Measurements from ENCODE around the gene FRYL. TPM values are rescaled to one million over a fixed set of nuclear protein-coding genes. Genes with fewer than 3 reads are reported as not detected.
"Not testable (repeated sequence)": the region's sequence is repeated elsewhere in the genome, so short reads cannot be mapped to it uniquely, and the experiment has no call there.

The FRYL gene
- total RNA-seq, 4 donors from 2014 or later = 46.0 to 66.5 (median 55.8) TPM

DNA sequence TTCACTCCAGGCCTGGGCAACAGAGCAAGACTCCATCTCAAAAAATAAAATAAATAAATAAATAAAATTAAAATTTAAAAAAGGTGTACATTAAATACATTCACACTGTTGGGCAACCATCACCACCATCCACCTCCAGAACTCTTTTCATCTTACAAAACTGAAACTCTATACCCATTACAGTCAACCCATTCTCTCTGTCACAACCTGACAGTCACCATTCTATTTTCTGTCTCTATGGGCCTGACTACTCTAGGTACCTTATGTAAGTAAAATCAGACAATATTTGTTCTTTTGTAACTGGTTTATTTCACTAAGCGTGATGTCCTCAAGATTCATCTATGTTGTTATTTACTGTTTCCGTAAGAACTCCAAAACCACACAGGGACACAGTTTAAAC lies 59.6 kb downstream of the FRYL start:
- H3K27me3 ChIP-seq = no peaks in the 10 kb centered on the region
- H3K9me3 ChIP-seq = no peaks in the 10 kb centered on the region
- intact Hi-C loops (cut with DNase I) = no loop called here
- no peaks in the 10 kb centered on the region for H3K36me3 ChIP-seq
- 97% methylated on average over 2 of the region's 2 CpGs for WGBS
- TF ChIP-seq POLR2AphosphoS5 (IDR thresholded peaks at IDR 0.05) (no peak), EP300 (IDR thresholded peaks at IDR 0.05) (no peak), POLR2A (IDR thresholded peaks at IDR 0.05; ENCODE audit: low read depth) (no peak)
- TF ChIP-seq, protein P1, sequence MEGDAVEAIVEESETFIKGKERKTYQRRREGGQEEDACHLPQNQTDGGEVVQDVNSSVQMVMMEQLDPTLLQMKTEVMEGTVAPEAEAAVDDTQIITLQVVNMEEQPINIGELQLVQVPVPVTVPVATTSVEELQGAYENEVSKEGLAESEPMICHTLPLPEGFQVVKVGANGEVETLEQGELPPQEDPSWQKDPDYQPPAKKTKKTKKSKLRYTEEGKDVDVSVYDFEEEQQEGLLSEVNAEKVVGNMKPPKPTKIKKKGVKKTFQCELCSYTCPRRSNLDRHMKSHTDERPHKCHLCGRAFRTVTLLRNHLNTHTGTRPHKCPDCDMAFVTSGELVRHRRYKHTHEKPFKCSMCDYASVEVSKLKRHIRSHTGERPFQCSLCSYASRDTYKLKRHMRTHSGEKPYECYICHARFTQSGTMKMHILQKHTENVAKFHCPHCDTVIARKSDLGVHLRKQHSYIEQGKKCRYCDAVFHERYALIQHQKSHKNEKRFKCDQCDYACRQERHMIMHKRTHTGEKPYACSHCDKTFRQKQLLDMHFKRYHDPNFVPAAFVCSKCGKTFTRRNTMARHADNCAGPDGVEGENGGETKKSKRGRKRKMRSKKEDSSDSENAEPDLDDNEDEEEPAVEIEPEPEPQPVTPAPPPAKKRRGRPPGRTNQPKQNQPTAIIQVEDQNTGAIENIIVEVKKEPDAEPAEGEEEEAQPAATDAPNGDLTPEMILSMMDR (IDR thresholded peaks at IDR 0.05) = no peak
- H3K27ac ChIP-seq (replicated peaks in 1 of 4) = no peak overlapping the region
- peaks cover 12 to 36% (median 19%) of the 10 kb centered on the region in 4 donors for H3K4me1 ChIP-seq
- DNase-seq (ENCODE audit: extremely low spot score) = no peak
- H3K4me3 ChIP-seq = no peak overlapping the region

DNA sequence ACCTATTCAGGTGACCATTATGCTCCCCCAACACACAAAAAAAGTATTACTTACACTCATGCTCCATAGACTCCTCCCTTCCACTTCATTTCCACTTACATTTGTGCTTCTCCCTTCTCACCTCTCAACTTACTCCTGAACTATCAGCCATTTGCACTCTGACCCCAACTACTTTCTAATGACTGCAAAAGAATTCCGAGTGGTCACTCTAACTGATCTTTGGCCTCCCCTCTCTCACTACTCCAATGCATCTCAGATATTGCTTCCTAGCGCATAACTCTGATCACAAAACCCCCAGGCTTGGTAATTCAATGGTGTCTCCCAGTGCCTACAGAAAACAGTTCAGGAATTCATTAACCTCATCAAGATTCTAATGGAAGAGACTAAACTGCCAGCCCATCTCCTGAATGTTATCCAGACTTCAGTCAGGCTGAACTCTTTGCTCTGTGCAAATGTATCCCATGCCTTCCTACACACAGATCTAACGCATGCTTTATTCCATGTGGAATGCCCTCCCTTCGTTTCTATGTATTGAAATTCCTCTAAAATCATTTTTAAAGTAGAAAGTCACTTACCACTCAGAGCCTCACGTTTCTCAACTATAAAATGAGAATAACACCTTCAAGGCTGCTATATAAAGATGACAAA lies 61.1 kb downstream of the FRYL start:
- WGBS = 91% methylated on average over 5 of the region's 5 CpGs
- no peak overlapping the region for H3K4me3 ChIP-seq
- H3K9me3 ChIP-seq = no peaks in the 10 kb centered on the region
- no peak for DNase-seq (ENCODE audit: extremely low spot score)
- peaks cover 6 to 22% (median 13%) of the 10 kb centered on the region in 4 donors for H3K4me1 ChIP-seq
- no peaks in the 10 kb centered on the region for H3K36me3 ChIP-seq
- TF ChIP-seq, protein P1 (IDR thresholded peaks at IDR 0.05) = no peak
- TF ChIP-seq POLR2A (IDR thresholded peaks at IDR 0.05; ENCODE audit: low read depth) = no peak
- TF ChIP-seq EP300 (IDR thresholded peaks at IDR 0.05) = no peak
- TF ChIP-seq POLR2AphosphoS5 (IDR thresholded peaks at IDR 0.05) = no peak
- intact Hi-C loops (cut with DNase I) = no loop called here
- H3K27me3 ChIP-seq = no peaks in the 10 kb centered on the region
- H3K27ac ChIP-seq (replicated peaks in 1 of 4) = no peak overlapping the region

DNA sequence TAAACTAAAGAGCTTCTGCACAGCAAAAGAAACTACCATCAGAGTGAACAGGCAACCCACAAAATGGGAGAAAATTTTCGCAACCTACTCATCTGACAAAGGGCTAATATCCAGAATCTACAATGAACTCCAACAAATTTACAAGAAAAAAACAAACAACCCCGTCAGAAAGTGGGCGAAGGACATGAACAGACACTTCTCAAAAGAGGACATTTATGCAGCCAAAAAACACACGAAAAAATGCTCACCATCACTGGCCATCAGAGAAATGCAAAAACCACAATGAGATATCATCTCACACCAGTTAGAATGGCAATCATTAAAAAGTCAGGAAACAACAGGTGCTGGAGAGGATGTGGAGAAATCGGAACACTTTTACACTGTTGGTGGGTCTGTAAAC lies 63.8 kb downstream of the FRYL start:
- 86% methylated on average over 5 of the region's 5 CpGs for WGBS
- H3K36me3 ChIP-seq; H3K4me1 ChIP-seq; H3K9me3 ChIP-seq; H3K27me3 ChIP-seq; H3K27ac ChIP-seq (replicated peaks in 1 of 4); DNase-seq (ENCODE audit: extremely low spot score); intact Hi-C loops (cut with DNase I); H3K4me3 ChIP-seq: not testable (repeated sequence)

DNA sequence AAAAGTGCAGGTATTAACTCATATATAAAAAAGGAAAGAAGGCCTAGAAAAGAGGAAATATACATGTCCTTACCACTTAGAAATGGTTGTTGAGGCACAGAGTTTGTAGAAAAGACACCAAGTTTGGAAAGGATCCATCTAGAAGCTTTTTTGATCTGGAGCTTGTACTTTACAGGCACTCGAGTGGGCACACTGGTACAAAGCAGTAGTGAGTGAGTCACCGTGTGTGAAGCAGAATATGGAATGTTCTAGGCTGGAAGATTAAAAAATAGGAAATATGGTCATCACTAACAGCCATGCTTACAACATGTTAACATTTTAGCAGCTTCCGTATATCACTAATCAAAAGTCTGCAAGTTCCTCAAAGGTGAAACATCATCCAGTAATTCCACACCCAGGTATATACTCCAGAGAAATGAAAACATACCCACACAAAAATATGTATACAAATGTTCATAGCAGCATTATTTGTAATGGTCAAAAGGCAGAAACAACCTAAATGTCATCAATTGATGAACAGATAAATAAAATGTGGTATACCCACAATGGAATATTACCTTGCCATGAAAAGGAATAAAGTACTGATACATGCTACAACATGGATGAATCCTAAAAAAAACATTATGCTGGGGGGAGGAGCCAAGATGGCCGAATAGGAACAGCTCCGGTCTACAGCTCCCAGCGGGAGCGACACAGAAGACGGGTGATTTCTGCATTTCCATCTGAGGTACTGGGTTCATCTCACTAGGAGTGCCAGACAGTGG lies 69.5 kb downstream of the FRYL start:
- Histone ChIP-seq H3K36me3 (peaks cover 0 to 22% (median 6%) of the 10 kb centered on the region in 4 donors), H3K4me3 (no peak overlapping the region), H3K9me3 (no peaks in the 10 kb centered on the region), H3K4me1 (peaks cover 0 to 4% (median 0%) of the 10 kb centered on the region in 4 donors), H3K27me3 (no peaks in the 10 kb centered on the region), H3K27ac (replicated peaks in 1 of 4) (no peak overlapping the region)
- TF ChIP-seq EP300 (IDR thresholded peaks at IDR 0.05) = no peak
- TF ChIP-seq, protein P1 (IDR thresholded peaks at IDR 0.05) = no peak
- TF ChIP-seq POLR2AphosphoS5 (IDR thresholded peaks at IDR 0.05) = no peak
- TF ChIP-seq POLR2A (IDR thresholded peaks at IDR 0.05; ENCODE audit: low read depth) = no peak
- intact Hi-C loops (cut with DNase I) = no loop called here
- no peak for DNase-seq (ENCODE audit: extremely low spot score)
- WGBS = 86% methylated on average over 8 of the region's 8 CpGs

DNA sequence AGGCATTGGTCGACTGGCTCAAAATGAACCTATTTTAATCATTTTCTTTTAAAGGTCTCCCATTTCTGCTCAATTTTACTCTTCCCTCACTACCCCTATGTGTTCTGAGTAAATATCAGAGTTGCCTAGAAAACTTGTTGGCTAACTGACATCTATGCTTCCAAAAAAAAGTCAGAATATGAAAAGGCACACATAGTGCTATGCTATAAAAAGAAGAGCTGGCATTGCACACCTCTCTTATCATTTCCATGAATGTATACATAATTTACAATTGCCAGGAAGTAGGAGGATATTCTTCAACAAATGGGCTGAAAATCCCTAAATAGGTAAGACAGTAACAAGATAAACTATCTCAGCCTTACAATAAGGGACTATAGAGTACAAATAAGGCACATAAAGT lies 70.2 kb downstream of the FRYL start:
- Histone ChIP-seq H3K27me3 (no peaks in the 10 kb centered on the region), H3K27ac (replicated peaks in 1 of 4) (no peak overlapping the region), H3K4me1 (peaks cover 0 to 4% (median 0%) of the 10 kb centered on the region in 4 donors), H3K4me3 (no peak overlapping the region), H3K36me3 (peaks cover 0 to 22% (median 6%) of the 10 kb centered on the region in 4 donors), H3K9me3 (no peaks in the 10 kb centered on the region)
- 80% methylated on average over 1 of the region's 1 CpG for WGBS
- TF ChIP-seq EP300 (IDR thresholded peaks at IDR 0.05) (no peak), POLR2A (IDR thresholded peaks at IDR 0.05; ENCODE audit: low read depth) (no peak), POLR2AphosphoS5 (IDR thresholded peaks at IDR 0.05) (no peak)
- TF ChIP-seq, protein P1 (IDR thresholded peaks at IDR 0.05) = no peak
- intact Hi-C loops (cut with DNase I) = no loop called here
- DNase-seq (ENCODE audit: extremely low spot score) = no peak
